Measurements from ENCODE around the gene SHQ1.

Gene SHQ1

GRCh38 chr3:72848703-72849081 lies 447 bp upstream of the SHQ1 start:
- DNase-seq (ENCODE audit: low spot score): no peak

- DNase-seq (ENCODE audit: low spot score): no peak
Measured at GRCh38 chr3:72847282-72847681, 963 bp downstream of the SHQ1 start.

- no peak for DNase-seq (ENCODE audit: low spot score)
Measured at GRCh38 chr3:72846166-72846565, 2.1 kb downstream of the SHQ1 start.

- DNase-seq (ENCODE audit: low spot score): no peak
Measured at GRCh38 chr3:72844436-72844993, 3.7 kb downstream of the SHQ1 start.

GRCh38 chr3:72839057-72839456 lies 9.2 kb downstream of the SHQ1 start:
- no peak for DNase-seq (ENCODE audit: low spot score)

- no peak for DNase-seq (ENCODE audit: low spot score)
Measured at GRCh38 chr3:72836923-72837322, 11.3 kb downstream of the SHQ1 start.

GRCh38 chr3:72836416-72836815 lies 11.8 kb downstream of the SHQ1 start:
- DNase-seq (ENCODE audit: low spot score): no peak

GRCh38 chr3:72830452-72831223 lies 17.6 kb downstream of the SHQ1 start:
- DNase-seq (ENCODE audit: low spot score): no peak

- no peak for DNase-seq (ENCODE audit: low spot score)
Measured at GRCh38 chr3:72829701-72830100, 18.5 kb downstream of the SHQ1 start.

GRCh38 chr3:72821161-72821781 lies 27.0 kb downstream of the SHQ1 start:
- DNase-seq (ENCODE audit: low spot score): peak; percentile 65

GRCh38 chr3:72820415-72820814 lies 27.8 kb downstream of the SHQ1 start:
- peak; percentile 56 for DNase-seq (ENCODE audit: low spot score)

GRCh38 chr3:72818905-72819304 lies 29.3 kb downstream of the SHQ1 start:
- no peak for DNase-seq (ENCODE audit: low spot score)

GRCh38 chr3:72818092-72818773 lies 30.0 kb downstream of the SHQ1 start:
- DNase-seq (ENCODE audit: low spot score): peak; percentile 48

GRCh38 chr3:72816862-72817355 lies 31.3 kb downstream of the SHQ1 start:
- DNase-seq (ENCODE audit: low spot score): no peak

- no peak for DNase-seq (ENCODE audit: low spot score)
Measured at GRCh38 chr3:72814308-72814707, 33.9 kb downstream of the SHQ1 start.

GRCh38 chr3:72812201-72812600 lies 36.0 kb downstream of the SHQ1 start:
- DNase-seq (ENCODE audit: low spot score): no peak

GRCh38 chr3:72811571-72811970 lies 36.7 kb downstream of the SHQ1 start:
- no peak for DNase-seq (ENCODE audit: low spot score)

- DNase-seq (ENCODE audit: low spot score): no peak
Measured at GRCh38 chr3:72810659-72811434, 37.4 kb downstream of the SHQ1 start.

- peak; percentile 10 for DNase-seq (ENCODE audit: low spot score)
Measured at GRCh38 chr3:72810063-72810462, 38.2 kb downstream of the SHQ1 start.

- DNase-seq (ENCODE audit: low spot score): no peak
Measured at GRCh38 chr3:72804361-72804760, 43.9 kb downstream of the SHQ1 start.

GRCh38 chr3:72803573-72803972 lies 44.7 kb downstream of the SHQ1 start:
- DNase-seq (ENCODE audit: low spot score): no peak

- no peak for DNase-seq (ENCODE audit: low spot score)
Measured at GRCh38 chr3:72802001-72802400, 46.2 kb downstream of the SHQ1 start.

Measured in kidney capillary endothelial cell (primary cell).